Measurements from ENCODE around the gene MTHFD1.
A peak's percentile ranks its signal among the peaks of the same experiment; 100 is the strongest.

MTHFD1 gene

DNA sequence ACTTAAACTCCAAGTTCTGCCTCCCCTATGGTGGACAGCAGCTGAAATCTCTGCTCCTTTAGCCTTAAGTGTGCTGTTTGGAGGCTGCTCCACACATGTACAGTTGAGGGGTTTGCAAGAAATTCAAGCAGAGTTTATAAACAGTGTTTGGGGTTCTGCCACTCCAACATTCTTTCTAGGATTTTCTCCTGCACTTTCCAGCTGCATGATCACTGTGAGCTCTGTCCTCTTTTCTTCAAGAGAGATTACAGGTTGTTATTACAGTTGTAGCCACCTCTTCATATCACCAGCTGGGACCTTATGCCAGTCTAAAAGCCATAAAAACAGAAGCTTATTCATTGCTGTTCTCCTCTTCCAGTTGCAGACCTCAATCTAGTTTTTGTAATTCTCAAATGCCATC lies 107.1 kb downstream of the MTHFD1 start:
- DNase-seq (ENCODE audit: low spot score), result no peak

GRCh38 chr14:64496764-64497163 lies 108.6 kb downstream of the MTHFD1 start:
- peak; percentile 12 for DNase-seq (ENCODE audit: low spot score)

- DNase-seq (ENCODE audit: low spot score), result no peak
These were observed 111.9 kb downstream of the MTHFD1 start for GRCh38 chr14:64500088-64500487.

- peak; percentile 44 for DNase-seq (ENCODE audit: low spot score)
These were observed 113.4 kb downstream of the MTHFD1 start for GRCh38 chr14:64501411-64502171.

- no peak for DNase-seq (ENCODE audit: low spot score)
These were observed 114.3 kb downstream of the MTHFD1 start for GRCh38 chr14:64502456-64502855.

- peak; percentile 41 for DNase-seq (ENCODE audit: low spot score)
These were observed 114.8 kb downstream of the MTHFD1 start for GRCh38 chr14:64502887-64503433.

GRCh38 chr14:64503434-64504309 lies 115.5 kb downstream of the MTHFD1 start, which contains the start of gene ZBTB25:
Gene ZBTB25 (minus strand): TSS chr14:64503838. CDS start chr14:64490533, 13,305 bp downstream.
- peak; percentile 97 for DNase-seq (ENCODE audit: low spot score)

DNA sequence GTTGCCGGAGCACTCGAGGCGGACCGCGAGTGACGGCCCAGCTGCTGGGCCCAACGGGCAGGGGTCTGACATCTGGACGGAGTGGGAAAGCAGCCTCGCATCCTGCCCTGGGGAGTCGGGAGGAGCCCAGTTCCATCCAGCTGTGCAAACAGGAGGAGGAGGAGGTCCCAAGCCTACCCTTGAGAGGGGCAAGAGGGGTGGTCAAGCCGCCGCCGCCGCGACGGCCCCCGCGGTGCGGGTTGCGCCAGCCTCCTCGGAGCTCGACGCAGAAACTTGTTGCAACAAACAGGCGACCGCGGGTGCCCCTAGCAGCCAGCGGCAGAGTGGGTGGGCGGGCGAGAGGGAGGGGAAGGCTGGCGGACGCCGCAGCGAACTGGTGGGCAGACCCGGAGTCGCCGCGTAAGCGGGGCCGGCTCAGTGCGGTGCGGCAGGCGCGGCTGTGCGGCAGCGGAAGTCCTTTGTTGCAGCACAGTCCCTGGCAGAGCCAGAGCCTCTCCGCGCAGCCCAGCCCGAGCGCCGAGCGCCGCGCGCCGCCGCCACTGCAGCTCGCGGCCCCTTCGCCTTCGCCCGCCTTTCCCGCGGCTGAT lies 116.2 kb downstream of the MTHFD1 start, which contains the start of gene ZBTB1:
TSS of gene ZBTB1 (plus strand) at position 461 of the 587 bp plus-strand sequence. CDS start 16,735 bp downstream, outside the sequence.
- DNase-seq (ENCODE audit: low spot score), result peak; percentile 83

DNA sequence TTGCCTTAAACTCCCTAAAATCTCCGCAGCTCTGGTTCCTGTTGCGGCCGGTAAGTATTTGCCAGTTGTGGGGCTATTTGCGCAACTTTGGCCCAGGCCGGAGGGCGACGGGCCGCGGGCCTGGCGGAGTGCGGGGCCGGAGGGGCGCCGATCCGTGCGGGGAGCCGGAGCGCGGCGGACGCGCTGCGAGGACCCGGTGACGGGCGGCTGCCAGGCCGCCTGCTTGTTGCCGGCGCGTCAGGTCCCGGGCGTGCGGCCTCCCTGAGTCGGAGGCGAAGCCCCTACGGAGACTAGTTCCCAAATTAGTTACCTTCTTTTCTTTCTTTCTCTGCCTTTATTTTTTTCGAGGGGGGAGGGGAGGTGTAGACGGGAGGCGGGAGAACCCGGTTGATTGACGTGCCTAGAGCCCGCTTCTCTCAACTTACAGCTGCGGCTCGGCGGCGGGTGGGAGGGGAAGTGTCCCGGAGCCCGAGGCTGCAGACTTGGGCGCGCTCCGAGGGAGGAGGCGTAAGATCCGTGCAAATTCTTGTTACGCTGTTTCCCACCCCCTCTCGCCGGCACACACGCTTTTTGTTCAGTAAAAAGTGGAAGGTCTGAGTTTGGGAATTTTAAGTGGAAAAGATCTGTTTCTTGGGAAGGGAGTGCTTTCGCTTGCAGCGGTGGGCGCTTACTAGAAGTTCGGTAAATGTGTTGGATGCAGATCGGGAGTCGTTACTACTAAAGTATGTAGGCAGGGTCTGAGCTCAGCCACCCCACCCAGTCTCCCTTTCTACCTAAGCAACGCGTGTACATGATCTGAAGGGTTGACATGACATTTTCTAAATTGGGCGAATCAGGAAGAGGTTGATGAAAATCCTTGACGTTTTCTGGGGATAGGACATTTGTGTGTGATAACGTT lies 117.0 kb downstream of the MTHFD1 start:
- peak; percentile 86 for DNase-seq (ENCODE audit: low spot score)

GRCh38 chr14:64506721-64507120 lies 118.6 kb downstream of the MTHFD1 start:
- DNase-seq (ENCODE audit: low spot score), result no peak

DNA sequence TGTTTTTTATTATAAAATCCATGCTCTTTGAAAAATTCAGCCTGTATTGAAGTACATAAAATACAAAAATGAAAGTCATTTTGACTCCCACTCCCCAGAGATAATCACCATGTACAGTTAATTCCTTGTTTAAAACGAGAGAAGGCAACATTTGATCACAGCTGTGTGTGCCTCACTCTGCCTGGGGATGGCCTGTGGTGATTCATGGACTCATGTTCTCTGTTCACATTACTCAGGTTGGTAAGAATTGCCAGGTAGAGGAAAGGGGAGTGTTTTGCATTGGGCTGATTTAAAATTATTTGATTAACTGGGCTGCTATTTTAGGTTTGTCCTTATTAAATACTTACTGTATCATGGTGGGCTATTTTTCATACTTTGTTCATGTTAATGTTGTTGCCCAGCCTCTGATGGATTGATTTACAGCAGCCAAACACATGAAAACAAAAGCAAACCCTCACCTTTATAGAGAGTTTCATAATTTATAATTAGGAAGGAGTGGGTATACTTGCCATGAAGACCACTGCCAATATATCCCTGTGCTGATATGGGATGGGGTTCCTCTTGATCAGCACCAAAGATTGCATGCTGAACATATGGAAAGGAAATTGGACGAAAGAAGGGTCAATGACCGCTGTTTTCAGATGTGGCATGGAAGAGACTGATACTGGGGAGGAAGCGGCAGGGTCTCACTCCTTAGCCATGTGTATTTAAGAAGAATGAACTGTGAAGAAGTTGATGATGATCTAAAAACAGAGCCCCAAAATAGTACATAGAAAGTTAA lies 119.4 kb downstream of the MTHFD1 start:
- DNase-seq (ENCODE audit: low spot score), result peak; percentile 56

DNA sequence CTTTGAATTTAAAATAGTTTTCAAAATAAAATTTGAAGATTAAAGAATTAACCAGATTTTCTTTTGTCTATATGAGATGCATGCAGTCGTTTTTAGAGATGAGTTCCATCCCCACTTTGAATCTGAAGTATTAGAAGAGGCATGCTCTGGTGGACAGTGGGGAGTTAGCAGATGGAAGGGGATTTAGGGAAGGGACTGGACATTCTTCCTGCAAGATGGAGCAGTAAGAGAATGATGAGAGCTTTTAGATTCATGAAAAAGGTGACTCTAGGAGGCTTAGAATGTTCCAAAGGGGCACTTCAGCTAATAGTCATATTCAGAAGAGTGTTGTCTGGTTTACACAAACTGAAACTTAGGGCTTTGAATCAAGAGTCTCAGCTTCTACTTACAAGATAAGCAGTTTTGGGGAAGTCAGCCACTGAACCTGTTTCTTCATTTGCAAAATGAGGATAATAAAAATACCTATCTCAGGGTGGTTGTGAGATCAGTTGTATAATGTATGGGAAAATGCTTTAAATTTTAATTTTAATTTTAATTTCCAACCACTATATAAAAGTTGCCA lies 120.1 kb downstream of the MTHFD1 start:
- DNase-seq (ENCODE audit: low spot score), result no peak

GRCh38 chr14:64509036-64509435 lies 120.9 kb downstream of the MTHFD1 start:
- DNase-seq (ENCODE audit: low spot score), result no peak
